GM10248 (cell line): ENCODE results near the gene HS3ST5.

ENCODE experiments used
- CTCF ChIA-PET: fragments of 300-600 bp; sonication (Branson Sonifier 250); formaldehyde crosslinking; extraction: SDS; loops from one replicate; lab custom pipeline; 2021; ENCODE audit warnings: antibody characterized with exemption; lab: Yijun Ruan, JAX
- POLR2A ChIA-PET: fragments of 350-650 bp; sonication (Branson Sonifier 250); formaldehyde crosslinking; extraction: SDS; loops from one replicate; lab custom pipeline; 2020; ENCODE audit warnings: antibody characterized with exemption; lab: Yijun Ruan, JAX
- DNase-seq: peaks from one replicate; pipeline ENCODE4 v3.0.0; 2012; ENCODE audit errors: extremely low spot score
- CTCF ChIP-seq: IDR thresholded peaks from 2 replicates; pipeline ENCODE4 v1.5.1; 2012; ENCODE audit warnings: mild to moderate bottlenecking, low read depth; ENCODE audit errors: extremely low read depth, missing control alignments, control extremely low read depth

The HS3ST5 gene

GRCh38 chr6:114375541-114376192 lies 32.8 kb upstream of the HS3ST5 start:
- TF ChIP-seq CTCF, result no peak
- ChIA-PET CTCF (interaction anchor here (0.7 kb wide), 1 partner anchor 8 kb away, joined by 4 read pairs; no protein-coding TSS in a partner anchor), POLR2A (no interaction called here)
- DNase-seq, result no peak

GRCh38 chr6:114367315-114367961 lies 24.6 kb upstream of the HS3ST5 start:
- no peak for TF ChIP-seq CTCF
- no peak for DNase-seq
- ChIA-PET CTCF (interaction anchor here (0.9 to 1.1 kb wide), 2 partner anchors 15 to 26 kb away, joined by 3 to 5 read pairs; no protein-coding TSS in a partner anchor), POLR2A (no interaction called here)

DNA sequence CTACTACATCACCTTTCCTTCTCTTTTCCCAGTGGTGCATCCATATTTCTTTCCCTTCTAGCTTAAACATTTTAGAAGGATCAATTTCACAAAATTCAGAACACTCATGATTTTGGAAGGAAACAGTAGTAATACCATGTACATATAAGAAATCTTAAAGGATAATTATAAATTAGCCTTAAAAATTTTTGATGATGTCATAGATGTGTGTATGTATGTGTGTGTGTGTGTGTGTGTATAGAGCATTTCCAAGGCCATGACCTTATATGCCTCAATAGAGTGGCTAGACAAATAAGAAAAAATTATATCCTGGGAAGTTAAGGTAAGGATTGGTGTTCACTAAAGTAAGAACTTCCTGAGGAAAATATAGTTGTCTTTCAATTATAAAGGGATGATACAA lies 24.1 kb upstream of the HS3ST5 start:
- DNase-seq, result no peak
- ChIA-PET POLR2A (no interaction called here), CTCF (interaction anchor here (0.9 to 1.1 kb wide), 2 partner anchors 15 to 27 kb away, joined by 3 to 5 read pairs; no protein-coding TSS in a partner anchor)
- TF ChIP-seq CTCF, result no peak

DNA sequence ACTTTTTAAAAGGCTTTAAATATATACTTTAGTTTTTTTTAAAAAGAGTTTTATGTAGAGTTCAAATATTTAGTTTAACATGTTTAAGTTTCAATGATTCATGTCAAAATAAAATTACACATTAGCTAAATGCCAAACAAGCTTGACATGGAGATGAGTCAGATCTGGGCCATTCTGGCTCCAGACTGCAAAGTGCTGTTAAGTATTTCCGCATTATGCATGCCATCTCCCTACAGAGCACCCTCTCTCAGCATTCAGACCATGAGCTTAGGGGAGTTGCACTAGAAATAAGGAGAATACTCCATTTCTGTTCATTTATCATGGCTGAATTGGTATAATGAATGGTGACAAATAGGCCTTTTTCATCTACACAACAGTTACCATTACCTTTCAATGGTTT lies 21.5 kb upstream of the HS3ST5 start:
- DNase-seq, result no peak
- no peak for TF ChIP-seq CTCF
- POLR2A ChIA-PET, result no interaction called here
- CTCF ChIA-PET, result interaction anchor here (1.4 to 1.8 kb wide), 2 partner anchors 10 to 15 kb away, joined by 3 to 4 read pairs; no protein-coding TSS in a partner anchor

DNA sequence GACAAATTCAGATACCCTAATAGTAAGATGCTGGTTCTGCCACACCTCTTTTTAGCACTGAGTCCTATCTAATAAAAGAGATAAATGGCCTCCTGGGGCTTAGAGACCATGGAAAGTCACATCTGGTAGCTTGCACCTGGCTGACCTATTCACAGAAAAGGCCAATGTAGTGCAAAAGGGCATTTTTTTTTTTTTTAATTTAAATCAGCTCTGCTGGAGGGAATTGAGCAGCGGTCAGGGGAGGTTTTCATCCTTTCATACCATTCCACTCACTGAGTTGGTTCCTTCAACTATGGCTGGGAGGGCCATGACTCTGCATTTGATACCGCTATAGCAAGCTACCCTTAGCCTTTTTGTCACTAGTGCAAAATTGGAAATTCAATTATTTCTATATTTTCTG lies 20.1 kb upstream of the HS3ST5 start:
- POLR2A ChIA-PET, result no interaction called here
- DNase-seq, result no peak
- no peak for TF ChIP-seq CTCF
- CTCF ChIA-PET, result interaction anchor here (1.8 kb wide), 1 partner anchor 17 kb away, joined by 4 read pairs; no protein-coding TSS in a partner anchor

GRCh38 chr6:114362396-114362795 lies 19.6 kb upstream of the HS3ST5 start:
- DNase-seq, result no peak
- ChIA-PET POLR2A (no interaction called here), CTCF (interaction anchor here (1.8 kb wide), 1 partner anchor 17 kb away, joined by 4 read pairs; no protein-coding TSS in a partner anchor)
- TF ChIP-seq CTCF, result no peak
